PC-3 (cell line): ENCODE data around the gene CASQ2.

Experiments used
- EZH2 ChIP-seq: fragments of 300-600 bp; sonication (generic); IDR thresholded peaks from one replicate; pipeline ENCODE4 v1.6.1; 2017; ENCODE audit warnings: antibody characterized with exemption, mild to moderate bottlenecking, low read length; ENCODE audit not compliant: unreplicated experiment
- TF ChIP-seq, protein P1 (sequence below): fragments of 300-600 bp; sonication (generic); conservative IDR thresholded peaks from 2 replicates; pipeline ENCODE4 v1.5.1; 2017; ENCODE audit warnings: antibody characterized with exemption, low read depth, mild to moderate bottlenecking, low read length

GRCh38 chr1:115796897-115797296, 28.4 kb upstream of the CASQ2 start:
- TF ChIP-seq EZH2 = no peak
- TF ChIP-seq, protein P1, sequence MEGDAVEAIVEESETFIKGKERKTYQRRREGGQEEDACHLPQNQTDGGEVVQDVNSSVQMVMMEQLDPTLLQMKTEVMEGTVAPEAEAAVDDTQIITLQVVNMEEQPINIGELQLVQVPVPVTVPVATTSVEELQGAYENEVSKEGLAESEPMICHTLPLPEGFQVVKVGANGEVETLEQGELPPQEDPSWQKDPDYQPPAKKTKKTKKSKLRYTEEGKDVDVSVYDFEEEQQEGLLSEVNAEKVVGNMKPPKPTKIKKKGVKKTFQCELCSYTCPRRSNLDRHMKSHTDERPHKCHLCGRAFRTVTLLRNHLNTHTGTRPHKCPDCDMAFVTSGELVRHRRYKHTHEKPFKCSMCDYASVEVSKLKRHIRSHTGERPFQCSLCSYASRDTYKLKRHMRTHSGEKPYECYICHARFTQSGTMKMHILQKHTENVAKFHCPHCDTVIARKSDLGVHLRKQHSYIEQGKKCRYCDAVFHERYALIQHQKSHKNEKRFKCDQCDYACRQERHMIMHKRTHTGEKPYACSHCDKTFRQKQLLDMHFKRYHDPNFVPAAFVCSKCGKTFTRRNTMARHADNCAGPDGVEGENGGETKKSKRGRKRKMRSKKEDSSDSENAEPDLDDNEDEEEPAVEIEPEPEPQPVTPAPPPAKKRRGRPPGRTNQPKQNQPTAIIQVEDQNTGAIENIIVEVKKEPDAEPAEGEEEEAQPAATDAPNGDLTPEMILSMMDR = no peak
